GM19043 (cell line): ENCODE measurements around the gene KCNMA1.

Experiments
- ATAC-seq: cut with Tn5 transposase; IDR thresholded peaks from one replicate; pipeline ENCODE4 v1.9.1; 2021; ENCODE audit warnings: low read depth; ENCODE audit not compliant: unreplicated experiment

KCNMA1 gene

DNA sequence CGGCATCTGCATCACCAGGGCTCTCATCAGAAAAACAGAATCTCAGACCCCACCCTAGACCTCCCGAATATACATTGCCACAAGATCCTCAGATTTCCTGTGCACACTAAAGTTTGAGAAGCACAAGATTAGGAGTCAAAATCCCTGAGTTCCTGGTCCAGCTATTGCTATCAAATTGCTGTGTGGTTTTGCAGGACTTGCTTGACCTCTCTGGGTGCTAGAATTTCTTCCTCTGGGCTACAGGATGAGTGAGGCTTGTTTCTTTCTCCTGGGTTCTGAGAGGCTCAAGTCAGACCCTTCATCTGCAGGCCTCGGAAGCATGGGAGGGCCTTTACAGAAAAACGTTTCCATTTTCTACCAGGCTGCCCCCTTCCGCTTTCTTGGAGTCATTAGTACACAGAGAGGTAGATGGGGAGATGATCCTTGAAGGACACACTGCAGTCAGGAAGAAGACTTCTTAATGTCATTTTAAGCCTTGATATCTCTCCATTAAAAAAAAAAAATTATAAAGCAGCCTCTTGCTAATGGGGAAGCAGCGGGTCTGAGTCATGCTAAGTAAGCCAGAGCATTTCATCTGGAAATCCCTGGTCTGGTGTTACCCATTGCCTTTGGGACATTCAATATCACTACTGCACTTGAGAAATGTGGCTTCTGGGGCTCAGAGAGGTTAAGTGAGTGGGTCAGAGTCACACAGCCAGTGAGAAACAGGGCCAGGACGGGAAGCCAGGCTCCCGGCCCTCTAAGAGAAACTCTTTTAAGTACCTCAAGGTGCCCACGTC, 173.5 kb downstream of the KCNMA1 start:
- no peak for ATAC-seq

DNA sequence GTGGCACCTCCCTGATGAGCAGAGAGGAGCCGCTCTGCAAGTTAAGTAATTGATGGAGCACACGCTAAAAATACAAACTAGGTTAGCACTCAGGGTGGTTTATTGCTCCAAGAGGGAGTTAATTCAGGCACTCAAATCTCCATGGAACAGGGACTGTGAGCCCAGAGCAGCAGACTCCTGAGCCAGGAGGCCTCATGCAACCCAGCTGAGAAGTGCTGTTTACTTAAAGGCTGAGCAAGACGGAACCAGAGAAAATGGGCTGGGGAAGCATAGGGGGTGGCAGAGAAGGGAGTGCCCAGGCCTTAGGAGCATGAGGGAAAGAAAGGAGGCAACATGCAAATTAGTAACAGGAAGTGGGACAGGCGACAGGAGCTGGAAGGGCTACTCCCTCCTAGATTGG, 174.1 kb downstream of the KCNMA1 start:
- ATAC-seq: no peak

DNA sequence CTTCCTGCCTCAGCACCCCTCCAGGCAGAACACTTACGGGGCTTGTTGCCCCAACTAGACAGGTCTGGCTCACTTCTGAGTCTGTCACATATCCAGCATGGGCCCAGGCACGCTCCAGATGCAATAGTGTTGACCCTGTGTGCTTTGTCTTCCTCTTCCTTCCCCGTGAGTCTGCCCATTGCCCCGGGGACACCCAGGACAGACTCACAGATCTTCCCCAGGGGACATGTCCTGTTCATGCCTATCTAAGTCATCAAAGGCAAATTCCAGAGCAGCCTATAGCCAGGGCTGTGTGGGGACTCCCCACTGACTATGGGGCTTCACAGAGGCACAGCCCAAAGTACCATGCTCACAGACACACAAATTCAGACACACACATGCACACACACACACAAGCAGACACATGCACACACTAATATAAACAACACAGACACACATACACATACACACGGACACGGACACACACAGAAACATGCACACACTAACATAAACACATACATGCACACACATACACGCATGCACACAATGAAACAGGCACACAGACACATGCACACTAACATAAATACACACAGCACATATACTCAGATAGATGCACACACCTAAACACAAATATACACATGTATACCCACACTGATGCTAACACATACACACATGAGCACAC, 175.8 kb downstream of the KCNMA1 start:
- ATAC-seq: no peak

DNA sequence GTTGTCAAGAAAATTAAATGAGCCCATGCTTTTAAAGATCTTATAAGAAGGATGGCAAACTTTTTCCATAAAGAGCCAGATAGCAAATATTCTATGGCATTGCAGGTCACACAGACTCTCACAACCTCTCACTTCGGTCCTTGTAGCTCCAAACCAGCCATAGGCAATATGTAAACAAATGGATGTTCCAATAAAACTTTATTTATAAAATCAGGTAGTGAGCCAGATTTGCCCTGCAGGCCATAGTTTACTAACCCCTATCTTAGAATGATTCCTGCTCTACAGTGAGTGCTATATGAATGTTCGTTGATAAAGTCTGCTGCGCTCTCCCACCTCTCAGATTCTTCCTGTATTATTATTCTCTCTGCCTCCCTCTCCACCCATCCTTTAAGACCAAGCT, 177.7 kb downstream of the KCNMA1 start:
- ATAC-seq: no peak

DNA sequence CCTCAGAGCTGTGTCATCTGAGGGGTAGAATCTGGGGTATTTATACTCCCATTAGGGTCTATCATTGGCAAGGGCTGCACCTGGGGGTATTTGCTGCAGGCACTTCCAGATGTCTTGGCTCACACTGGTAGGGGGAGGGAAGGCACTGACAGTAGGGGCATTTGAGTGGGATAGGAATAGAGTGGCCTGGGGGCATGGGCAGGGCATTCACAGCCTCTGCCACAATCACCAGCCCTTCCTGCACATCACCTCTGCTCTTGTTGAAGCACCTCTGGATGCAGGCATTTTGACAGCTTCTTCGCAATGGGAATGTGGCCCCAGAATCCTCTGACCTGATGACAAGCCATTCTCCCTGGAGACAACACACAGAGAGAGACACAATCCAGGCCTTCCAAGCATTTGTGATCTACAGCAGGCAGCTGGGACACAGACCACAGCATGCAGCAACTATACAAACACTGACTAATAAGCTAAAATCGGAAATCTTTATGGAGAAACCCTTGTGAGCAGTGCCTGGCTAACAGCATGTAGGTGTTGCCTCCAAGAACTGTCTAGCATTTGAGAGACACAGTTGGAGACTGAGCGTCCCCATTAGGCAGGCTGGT, 178.5 kb downstream of the KCNMA1 start:
- ATAC-seq: no peak

DNA sequence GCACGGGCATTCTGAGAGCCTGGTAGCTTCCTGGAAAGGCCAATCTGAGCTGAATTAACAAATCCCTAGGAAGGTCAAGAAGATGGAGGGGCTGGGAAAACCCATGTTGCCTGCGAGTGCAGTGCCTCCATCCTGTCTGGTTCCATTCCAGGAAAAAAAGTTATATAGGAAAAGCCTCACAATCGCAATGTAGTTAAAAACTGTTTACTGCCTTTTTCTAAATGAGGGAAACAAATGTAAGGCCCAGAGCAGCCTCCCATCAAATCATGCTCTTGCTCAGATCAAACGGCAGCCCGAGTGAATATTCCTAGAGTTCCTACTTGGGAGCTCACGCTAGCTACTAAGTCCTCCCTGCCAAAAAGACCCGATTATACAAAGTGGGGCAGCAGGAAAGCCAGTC, 179.9 kb downstream of the KCNMA1 start:
- ATAC-seq: no peak

DNA sequence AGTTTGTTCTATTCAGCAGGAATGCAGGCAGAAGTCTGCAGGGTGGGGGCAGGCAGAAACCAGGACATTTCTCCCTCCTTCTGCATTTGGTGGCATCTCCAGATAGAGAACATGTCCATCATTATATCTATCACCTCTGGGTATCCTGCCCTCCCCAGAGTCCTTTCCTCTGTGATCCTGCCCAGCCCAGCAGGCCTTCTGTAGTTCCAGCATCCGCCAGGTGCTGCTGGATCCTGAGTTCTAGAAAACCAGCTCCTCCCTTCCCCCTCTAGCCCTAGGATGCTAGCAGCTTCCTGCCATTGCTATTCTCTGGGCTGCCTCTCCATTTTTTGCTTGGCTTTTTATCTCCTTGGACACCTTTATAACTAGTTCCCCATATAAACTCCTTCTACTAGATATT, 180.3 kb downstream of the KCNMA1 start:
- no peak for ATAC-seq

DNA sequence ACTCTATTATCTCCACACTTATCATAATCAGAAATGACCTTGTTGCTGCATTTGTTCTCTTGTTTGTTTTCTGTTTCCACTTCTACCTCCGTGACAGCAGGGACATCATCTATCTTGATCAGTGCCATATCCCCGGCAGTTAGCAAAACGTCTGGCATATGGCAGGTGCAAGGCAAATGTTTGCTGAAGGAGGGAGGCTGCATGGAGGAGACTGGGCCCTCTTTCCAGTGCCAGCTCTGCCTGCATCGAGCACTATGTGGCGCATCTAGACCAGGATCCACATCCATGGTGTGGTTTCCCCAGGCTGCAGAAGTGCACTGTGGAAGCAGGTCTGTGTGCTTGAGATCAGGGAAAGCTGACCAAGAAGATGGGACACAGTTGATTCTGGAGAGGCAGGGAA, 181.2 kb downstream of the KCNMA1 start:
- ATAC-seq: no peak

DNA sequence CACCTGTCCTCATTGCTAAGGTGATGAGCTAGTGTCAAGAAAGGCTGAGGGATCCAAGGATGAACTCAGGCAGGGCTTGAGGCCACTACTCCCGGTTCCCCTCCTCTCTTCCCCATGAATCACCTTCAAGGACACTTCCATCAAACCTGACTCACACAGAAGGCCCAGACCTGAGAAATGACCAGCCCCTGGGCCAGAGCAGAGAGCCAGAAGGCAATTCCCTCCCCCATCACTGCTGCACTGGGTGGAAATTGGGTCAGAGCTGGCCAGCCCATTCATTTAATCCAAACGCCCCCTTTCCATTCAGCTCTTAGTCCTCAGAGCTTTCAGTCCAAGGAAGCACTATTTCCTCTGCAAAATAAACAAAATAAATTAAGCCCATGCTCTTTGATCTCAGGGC, 182.0 kb downstream of the KCNMA1 start:
- ATAC-seq: no peak

DNA sequence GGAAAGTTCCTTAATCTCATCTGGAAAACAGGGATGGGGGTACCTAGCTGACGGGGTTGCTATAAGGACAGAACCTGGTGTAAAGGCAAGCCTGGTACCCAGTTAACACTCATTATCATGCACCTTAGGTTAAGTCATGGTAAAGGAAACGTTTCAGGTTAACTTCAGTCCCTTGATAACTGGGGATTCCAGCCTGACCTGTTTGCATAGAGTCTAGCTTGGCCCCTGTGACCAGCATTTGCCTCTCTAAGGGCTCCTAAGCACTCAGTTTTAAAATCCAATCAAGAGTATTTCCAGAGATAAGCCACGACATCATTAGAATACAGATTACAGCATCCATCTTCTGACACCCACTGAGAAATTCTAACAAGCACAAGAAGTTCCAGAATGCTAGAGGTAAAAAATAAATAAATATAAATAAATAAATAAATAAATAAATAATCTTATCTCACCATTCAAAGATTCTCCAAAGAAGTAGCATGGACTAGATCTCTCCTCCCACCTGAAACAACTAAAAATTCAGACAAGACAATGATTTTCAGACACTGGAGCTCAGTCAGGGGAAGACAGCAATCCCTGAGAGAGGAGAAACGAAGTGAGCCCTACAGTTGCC, 184.6 kb downstream of the KCNMA1 start:
- ATAC-seq: no peak

DNA sequence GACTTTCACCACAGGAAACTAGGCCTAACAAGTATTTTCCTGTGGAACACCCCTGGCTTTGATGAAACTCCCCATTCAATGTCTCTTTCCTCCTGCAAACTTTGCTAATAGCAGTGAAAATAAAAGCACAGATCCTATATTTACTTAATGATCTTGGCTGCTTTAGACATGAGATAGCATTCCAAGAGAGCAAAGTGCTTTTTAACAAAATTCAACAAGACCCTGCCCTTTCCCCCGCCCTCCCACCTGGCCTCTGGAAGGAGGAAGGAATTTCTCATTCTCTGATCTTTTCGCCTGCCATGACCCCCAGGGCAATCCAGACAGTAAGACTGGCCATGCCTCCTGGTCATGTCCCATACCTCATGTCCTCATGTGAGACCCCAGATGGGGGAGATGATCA, 185.7 kb downstream of the KCNMA1 start:
- no peak for ATAC-seq

DNA sequence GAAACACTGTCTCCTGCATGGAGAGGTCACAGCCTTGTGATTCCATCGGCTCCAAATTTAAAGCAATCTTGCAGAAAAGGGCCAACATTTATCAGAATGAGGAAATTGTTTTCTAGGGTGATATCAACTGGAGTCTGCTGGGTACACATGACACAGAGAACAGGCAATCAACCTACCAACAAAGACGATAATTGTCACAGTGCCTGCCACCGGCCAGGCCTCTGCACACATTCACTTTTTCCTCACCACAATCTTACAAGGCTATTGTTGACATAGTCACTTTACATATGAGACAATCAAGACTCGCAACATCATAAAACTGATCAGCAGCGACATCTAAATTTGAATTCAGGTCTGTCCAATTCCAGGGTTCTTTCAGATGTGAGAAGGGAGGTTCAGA, 189.4 kb downstream of the KCNMA1 start:
- ATAC-seq: no peak

DNA sequence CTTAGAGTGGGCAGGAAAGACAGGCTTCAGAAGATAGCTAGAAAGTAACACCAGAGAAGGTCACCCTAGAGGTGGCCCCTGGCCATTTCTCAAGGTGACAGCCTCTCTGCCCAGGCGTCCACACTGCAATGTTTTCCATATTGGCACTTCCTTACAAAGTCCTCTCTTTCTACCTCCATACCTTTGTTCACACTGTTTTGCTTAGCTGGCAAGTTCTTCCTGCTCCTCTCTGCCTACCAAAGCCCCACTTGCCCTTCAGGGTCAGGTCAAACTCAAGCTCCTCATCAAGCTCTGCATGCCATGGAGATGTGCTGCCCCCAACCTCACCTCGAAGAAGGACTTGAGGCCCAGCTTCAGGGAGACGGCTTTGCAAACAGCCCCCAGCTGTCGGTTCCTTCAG, 190.9 kb downstream of the KCNMA1 start:
- ATAC-seq: no peak

DNA sequence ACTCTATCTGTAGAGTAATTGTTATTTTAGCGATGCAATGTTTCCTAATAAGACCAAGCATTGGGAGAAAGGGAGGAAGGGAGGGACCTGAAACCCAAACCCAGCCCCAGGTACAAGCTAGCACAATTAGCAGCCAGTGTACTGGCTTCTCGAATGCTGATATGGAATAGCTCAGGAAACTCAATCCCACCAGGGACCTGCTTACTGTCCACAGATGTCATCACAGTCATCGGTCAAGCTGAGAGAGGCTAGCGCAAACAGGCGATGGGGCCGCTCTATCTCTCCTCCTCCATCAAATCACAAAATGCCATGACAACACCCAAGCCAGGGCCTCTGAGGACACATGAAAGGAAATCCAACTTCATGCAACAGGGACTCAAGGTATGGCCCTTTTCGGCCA, 192.1 kb downstream of the KCNMA1 start:
- ATAC-seq: no peak

DNA sequence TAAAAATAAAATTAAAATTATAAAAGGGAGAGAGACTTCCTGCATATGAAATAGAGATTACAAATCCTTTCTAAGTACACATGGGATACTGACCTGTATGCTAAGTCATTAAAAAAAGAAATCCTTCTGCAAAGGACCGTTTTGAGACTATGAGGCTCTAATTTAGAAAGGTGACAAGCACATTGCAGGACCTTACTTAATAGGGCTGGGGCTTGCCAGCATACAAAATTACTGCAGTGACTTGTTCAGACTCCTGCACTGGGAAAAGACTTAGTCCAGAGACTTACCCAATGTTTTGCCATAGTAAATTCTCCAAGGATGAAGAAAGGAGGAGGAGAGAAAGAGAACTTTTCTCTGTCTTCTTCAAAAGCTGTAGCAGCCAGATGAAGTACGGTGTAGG, 193.6 kb downstream of the KCNMA1 start:
- ATAC-seq: no peak

DNA sequence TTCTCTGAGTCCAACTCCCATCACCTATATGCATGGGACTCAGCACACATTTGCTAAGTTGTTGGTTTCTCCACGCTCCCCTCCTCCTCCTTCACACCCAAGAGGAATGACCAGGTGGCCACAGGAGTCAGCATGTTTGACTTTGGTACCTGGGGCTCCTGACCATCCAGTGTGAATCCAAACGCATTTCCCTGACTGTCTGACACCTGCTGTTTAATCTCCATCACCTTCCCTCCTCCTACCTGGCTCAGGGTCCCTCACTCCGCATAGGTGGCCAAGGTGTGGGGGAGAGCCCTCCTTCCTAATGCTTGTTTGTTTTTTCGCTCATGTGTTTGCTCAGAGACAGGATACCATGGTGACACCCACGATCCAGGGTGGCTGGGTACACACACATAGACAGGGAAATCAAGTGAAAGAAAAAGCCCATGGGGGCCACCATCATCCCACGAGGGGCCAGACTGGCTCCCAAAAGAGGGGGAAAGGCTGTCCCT, 194.9 kb downstream of the KCNMA1 start:
- ATAC-seq: no peak

DNA sequence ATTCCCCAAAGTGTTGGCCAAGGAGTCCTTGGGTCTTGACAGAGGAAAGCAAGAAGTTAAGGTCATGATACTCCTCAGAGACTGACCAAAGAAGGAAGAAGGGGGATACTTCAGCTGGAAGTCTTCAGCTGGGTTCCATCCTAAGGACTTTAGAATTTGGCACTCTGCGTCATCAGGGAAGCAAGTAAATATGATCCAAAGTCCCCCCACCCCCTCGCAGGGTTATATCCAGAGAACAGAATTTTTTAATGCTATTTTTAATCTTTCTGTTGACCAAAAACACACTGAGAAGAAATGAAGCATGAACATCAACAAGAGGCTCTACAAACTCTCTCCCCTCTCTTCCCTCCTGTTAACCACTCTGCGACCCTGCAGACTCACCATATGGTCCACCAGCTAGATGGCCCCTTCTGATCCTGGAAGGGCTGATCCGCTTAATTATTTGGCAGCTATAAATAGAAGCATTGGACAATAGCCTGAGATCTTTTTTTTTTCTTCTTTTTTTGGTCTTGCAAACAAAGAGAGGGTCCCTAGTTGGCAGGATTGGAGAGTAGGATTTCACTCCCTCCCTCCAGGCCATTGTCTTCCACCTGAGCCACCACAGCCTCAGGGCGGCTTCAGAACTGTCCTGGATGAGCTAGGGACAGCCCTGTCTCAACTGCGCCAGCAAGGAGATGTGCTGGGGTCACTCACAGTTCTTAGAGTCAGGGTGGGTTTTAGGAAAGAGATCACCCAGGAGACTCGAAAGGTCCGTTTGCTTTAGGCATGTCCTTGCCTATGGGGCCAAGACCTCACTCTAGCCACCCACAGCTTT, 196.0 kb downstream of the KCNMA1 start:
- no peak for ATAC-seq

DNA sequence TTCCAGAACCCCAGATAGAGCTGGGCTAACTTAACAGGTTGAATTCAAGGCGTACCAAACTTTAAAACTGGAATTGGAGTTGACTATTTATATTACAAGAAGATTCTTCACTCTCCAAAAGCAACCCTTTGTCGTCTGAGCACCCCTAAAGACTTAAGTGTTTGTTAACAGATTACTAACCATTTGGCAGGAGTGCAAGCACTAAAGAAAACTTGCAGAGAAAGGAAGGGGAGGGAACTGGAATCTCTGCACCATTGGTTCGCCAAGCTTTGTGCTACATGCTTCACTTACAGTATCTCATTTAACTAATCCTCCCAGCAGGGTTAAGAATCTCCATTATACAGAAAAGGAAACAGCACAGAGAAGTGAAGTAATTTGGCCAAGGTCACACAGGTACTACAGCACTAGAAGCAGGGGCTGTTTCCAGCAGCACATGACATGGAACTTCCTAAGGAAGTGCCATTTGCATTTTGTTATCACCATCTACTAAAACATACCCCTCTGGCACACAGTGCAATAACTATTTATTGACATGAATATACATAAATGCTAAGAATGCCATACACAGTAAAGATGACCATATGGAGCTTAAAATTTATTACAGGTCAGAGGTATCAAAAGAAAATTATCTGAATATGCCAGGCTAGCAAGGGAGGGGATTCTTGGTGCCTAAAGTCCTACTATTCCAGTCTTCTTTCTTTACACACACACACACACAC, 201.2 kb downstream of the KCNMA1 start:
- no peak for ATAC-seq

DNA sequence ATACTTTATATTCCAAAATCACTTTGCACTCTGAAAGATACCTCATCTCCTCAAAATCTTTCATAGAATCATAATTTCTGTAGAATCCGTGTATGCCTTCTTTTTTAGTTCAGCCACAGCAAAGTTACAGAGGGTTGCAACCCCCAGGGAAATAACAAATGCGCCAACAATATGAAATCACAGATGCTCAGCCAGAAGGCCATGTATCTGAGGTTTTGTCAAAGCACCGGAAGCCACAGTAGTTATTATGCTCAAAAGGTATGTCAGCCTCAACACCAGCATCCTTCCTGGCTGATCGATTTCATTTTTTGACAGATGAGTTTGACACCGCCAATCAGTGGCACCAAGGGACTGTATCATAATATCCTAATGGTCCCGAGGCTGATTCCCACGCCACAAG, 204.1 kb downstream of the KCNMA1 start:
- ATAC-seq: no peak
